HCT116 (cell line): Measurements from ENCODE around the gene SAMD7. TPM values are rescaled to one million over a fixed set of nuclear protein-coding genes. Genes with fewer than 3 reads are reported as not detected.

Experiments used
- ATAC-seq: fragments of 200-7000 bp; cut with Tn5 transposase; 2 replicates; pipeline ENCODE4 v1.9.1; 2020; ENCODE audit warnings: mild to moderate bottlenecking, moderate library complexity
- BruUV-seq: library from RNA; stranded (reverse); fragments of 400-500 nt; replicated peaks from 2 replicates; lab custom pipeline; 2021; lab: Mats Ljungman, UMichigan
- CTCF ChIA-PET: fragments of 300-600 bp; sonication (Branson Sonifier 250); formaldehyde crosslinking; loops from one replicate; lab custom pipeline; 2021; ENCODE audit warnings: antibody characterized with exemption; lab: Charles Lee
- POLR2A ChIA-PET: fragments of 300-600, 350-600 bp; sonication (Branson Sonifier 250); formaldehyde crosslinking; loops from one replicate; lab custom pipeline; 2021; ENCODE audit warnings: antibody characterized with exemption; lab: Charles Lee
- RAD21 ChIA-PET, 2 experiments: fragments of 300-600 bp; sonication (Branson Sonifier 250); formaldehyde crosslinking; loops; one replicate each; lab custom pipeline; 2023; ENCODE audit warnings: low total read pairs in 2 of 2; ENCODE audit not compliant: uncharacterized antibody in 2 of 2, unreplicated experiment in 2 of 2, low non-redundant PET in 1 of 2; lab: Charles Lee
- DNase-seq: peaks from one replicate; pipeline ENCODE4 v3.0.0-alpha.2; 2010; ENCODE audit warnings: low read depth, low spot score
- H2AFZ ChIP-seq: fragments of 200-600 bp; shearing (Covaris generic), sonication (generic); 2 replicates; pipeline ENCODE4 v1.6.1; 2017; ENCODE audit warnings: low read depth, mixed run types, mixed read lengths, antibody characterized with exemption, low read length; ENCODE audit not compliant: poor library complexity, severe bottlenecking
- H3K27ac ChIP-seq: 2 replicates; pipeline ENCODE4 v1.5.1; 2012; ENCODE audit warnings: low read depth, low read length
- H3K27me3 ChIP-seq: fragments of 200-600 bp; sonication (generic); 2 replicates; pipeline ENCODE4 v1.6.1; 2016; ENCODE audit warnings: mixed run types, low read length, mixed read lengths; ENCODE audit not compliant: insufficient read depth
- H3K36me3 ChIP-seq, 2 experiments: fragments of 200-500 bp in 1 of 2; fragments of 200-600 bp in 1 of 2; sonication (Bioruptor generic) in 1 of 2; sonication (generic) in 1 of 2; 2 replicates each; pipeline versions ENCODE4 v1.5.1 to v1.6.1; 2014 to 2016; ENCODE audit warnings: low read length in 2 of 2, inconsistent platforms in 1 of 2, mixed read lengths in 1 of 2, mixed run types in 1 of 2; ENCODE audit not compliant: insufficient read depth in 2 of 2, control insufficient read depth in 1 of 2
- H3K4me1 ChIP-seq, 2 experiments: fragments of 200-600 bp in 1 of 2; sonication (generic) in 1 of 2; 2 replicates each; pipeline versions ENCODE4 v1.5.1 to v1.6.1; 2012 to 2017; ENCODE audit warnings: low read length in 2 of 2, inconsistent platforms in 1 of 2, mild to moderate bottlenecking in 1 of 2, mixed read lengths in 1 of 2, mixed run types in 1 of 2, moderate library complexity in 1 of 2; ENCODE audit not compliant: insufficient read depth in 2 of 2, control insufficient read depth in 1 of 2
- H3K4me2 ChIP-seq: fragments of 200-600 bp; sonication (generic); 2 replicates; pipeline ENCODE4 v1.6.1; 2017; ENCODE audit warnings: mixed run types, low read length, mixed read lengths
- H3K4me3 ChIP-seq, 2 experiments: fragments of 200-600 bp in 1 of 2; sonication (generic) in 1 of 2; replicated peaks in 1 of 2; 2 replicates each; pipeline ENCODE4 v1.5.1; 2011 to 2016; ENCODE audit warnings: low read length in 2 of 2, control low read depth in 1 of 2, low read depth in 1 of 2, mild to moderate bottlenecking in 1 of 2, mixed read lengths in 1 of 2, mixed run types in 1 of 2
- H3K79me2 ChIP-seq: fragments of 200-600 bp; sonication (generic); 2 replicates; pipeline ENCODE4 v1.6.1; 2017; ENCODE audit warnings: mild to moderate bottlenecking, mixed run types, low read length, moderate library complexity, mixed read lengths; ENCODE audit not compliant: insufficient read depth
- H3K9ac ChIP-seq: fragments of 200-600 bp; sonication (generic); 2 replicates; pipeline ENCODE4 v1.6.1; 2016; ENCODE audit warnings: low read length, mixed read lengths
- H3K9me2 ChIP-seq: fragments of 200-600 bp; sonication (generic), shearing (Covaris generic); 2 replicates; pipeline ENCODE4 v1.6.1; 2017; ENCODE audit warnings: mixed run types, mild to moderate bottlenecking, moderate library complexity; ENCODE audit not compliant: insufficient read depth
- H3K9me3 ChIP-seq, 2 experiments: fragments of 200-500 bp in 1 of 2; fragments of 200-600 bp in 1 of 2; sonication (Bioruptor generic) in 1 of 2; sonication (generic) in 1 of 2; 2 replicates each; pipeline ENCODE4 v1.6.1; 2014 to 2017; ENCODE audit warnings: low read length in 2 of 2, mixed read lengths in 2 of 2, inconsistent platforms in 1 of 2, low read depth in 1 of 2, mild to moderate bottlenecking in 1 of 2, mixed run types in 1 of 2, moderate library complexity in 1 of 2; ENCODE audit not compliant: control insufficient read depth in 1 of 2, insufficient read depth in 1 of 2
- H4K20me1 ChIP-seq: fragments of 200-600 bp; sonication (generic), shearing (Covaris generic); 2 replicates; pipeline ENCODE4 v1.6.1; 2017; ENCODE audit warnings: mixed run types, mild to moderate bottlenecking, moderate library complexity; ENCODE audit not compliant: insufficient read depth
- EZH2 ChIP-seq: fragments of 200-600 bp; sonication (generic); IDR thresholded peaks from 2 replicates; pipeline ENCODE4 v1.6.1; 2017; ENCODE audit warnings: antibody characterized with exemption, mixed run types
- POLR2A ChIP-seq: IDR thresholded peaks from 2 replicates; pipeline ENCODE4 v1.7.0; 2011; ENCODE audit warnings: borderline replicate concordance; ENCODE audit not compliant: insufficient read depth, insufficient read length; ENCODE audit errors: extremely low read depth
- SRF ChIP-seq: IDR thresholded peaks from 2 replicates; pipeline ENCODE4 v1.6.1; 2012; ENCODE audit warnings: low read depth
- TCF7L2 ChIP-seq: IDR thresholded peaks from 2 replicates; pipeline ENCODE4 v1.7.0; 2011; ENCODE audit warnings: borderline replicate concordance, inconsistent platforms; ENCODE audit not compliant: insufficient read depth, insufficient read length; ENCODE audit errors: extremely low read depth
- intact Hi-C: fragments of 100-400 bp; cut with micrococcal nuclease; formaldehyde crosslinking; loops from 2 replicates; pipeline ENCODE4 v1.10.0; 2022
- total RNA-seq: library from RNA; stranded (reverse); gene quantifications from one replicate; pipeline ENCODE4 v1.2.1, GENCODE V29; 2021; ENCODE audit not compliant: unreplicated experiment
- TF ChIP-seq, protein P1 (sequence below), 3 experiments: fragments of 200-600 bp in 1 of 3; sonication (generic) in 1 of 3; IDR thresholded peaks in 2 of 3; conservative IDR thresholded peaks in 1 of 3; 2 replicates each; pipeline ENCODE4 v1.5.1; 2012 to 2017; ENCODE audit warnings: low read depth in 2 of 3, low read length in 2 of 3, antibody characterized with exemption in 1 of 3, borderline replicate concordance in 1 of 3, control low read depth in 1 of 3, mild to moderate bottlenecking in 1 of 3, mixed read lengths in 1 of 3, mixed run types in 1 of 3, moderate library complexity in 1 of 3; ENCODE audit not compliant: insufficient read depth in 1 of 3
- TF ChIP-seq, protein P2 (sequence below): IDR thresholded peaks from 2 replicates; pipeline ENCODE4 v1.6.1; 2012
- TF ChIP-seq, protein P3 (sequence below): IDR thresholded peaks from 2 replicates; pipeline ENCODE4 v1.6.1; 2012

SAMD7 gene
- total RNA-seq, 1 experiment from 2014 or later = not detected

DNA sequence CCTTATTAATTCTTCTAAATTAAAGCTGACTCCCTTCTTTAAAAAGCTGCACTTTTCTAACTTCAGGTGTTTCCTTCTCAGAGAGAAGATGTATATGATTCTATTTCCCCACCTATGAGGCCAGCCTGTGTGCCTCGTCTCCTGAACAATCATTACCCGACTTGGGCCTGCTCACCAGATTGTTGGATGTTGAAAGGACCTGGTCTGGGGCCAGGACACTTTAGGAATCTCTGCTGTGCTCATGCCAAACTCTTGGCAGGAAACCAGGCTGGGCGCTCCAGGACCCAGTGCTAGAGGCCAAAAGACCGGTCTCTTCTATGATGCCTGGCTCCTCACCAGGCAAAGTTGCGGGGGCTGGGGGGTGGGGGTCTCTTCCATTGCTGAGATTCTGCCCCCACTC, 24.7 kb upstream of the SAMD7 start:
- CTCF ChIA-PET = no interaction called here
- no TSS peak for BruUV-seq

DNA sequence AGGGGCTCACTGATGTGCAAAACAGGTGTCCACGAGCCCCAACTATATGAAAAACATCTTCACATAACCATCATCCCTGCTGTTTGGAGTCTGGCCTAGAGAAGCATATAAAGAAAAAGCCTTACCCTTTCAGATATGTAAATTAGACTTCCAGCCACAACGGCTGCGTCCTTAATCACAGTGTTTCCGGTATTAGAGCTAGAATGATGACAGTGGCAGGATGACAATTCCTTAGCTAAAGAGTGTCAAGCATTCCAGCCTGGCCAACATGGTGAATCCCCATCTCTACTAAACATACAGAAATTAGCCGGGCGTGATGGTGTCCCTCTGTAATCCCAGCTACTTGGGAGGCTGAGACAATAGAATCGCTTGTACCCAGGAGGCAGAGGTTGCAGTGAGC, 19.5 kb upstream of the SAMD7 start:
- Histone ChIP-seq H3K79me2 (no peaks in the 10 kb centered on the region), H3K4me3 (no peak overlapping the region), H3K27me3 (no peaks in the 10 kb centered on the region), H2AFZ (no peak overlapping the region), H3K4me2 (no peak overlapping the region), H3K4me1 (no peaks in the 10 kb centered on the region), H3K27ac (no peak overlapping the region), H4K20me1 (no peaks in the 10 kb centered on the region), H3K36me3 (no peaks in the 10 kb centered on the region), H3K9me2 (no peaks in the 10 kb centered on the region), H3K9me3 (no peaks in the 10 kb centered on the region), H3K9ac (no peak overlapping the region)
- DNase-seq = no peak
- ChIA-PET RAD21 (no interaction called here), POLR2A (no interaction called here), CTCF (no interaction called here)
- intact Hi-C loops = no loop called here
- ATAC-seq = no peak
- BruUV-seq = no TSS peak
- no peak for TF ChIP-seq POLR2A
- no peak for TF ChIP-seq TCF7L2
- TF ChIP-seq, protein P1, sequence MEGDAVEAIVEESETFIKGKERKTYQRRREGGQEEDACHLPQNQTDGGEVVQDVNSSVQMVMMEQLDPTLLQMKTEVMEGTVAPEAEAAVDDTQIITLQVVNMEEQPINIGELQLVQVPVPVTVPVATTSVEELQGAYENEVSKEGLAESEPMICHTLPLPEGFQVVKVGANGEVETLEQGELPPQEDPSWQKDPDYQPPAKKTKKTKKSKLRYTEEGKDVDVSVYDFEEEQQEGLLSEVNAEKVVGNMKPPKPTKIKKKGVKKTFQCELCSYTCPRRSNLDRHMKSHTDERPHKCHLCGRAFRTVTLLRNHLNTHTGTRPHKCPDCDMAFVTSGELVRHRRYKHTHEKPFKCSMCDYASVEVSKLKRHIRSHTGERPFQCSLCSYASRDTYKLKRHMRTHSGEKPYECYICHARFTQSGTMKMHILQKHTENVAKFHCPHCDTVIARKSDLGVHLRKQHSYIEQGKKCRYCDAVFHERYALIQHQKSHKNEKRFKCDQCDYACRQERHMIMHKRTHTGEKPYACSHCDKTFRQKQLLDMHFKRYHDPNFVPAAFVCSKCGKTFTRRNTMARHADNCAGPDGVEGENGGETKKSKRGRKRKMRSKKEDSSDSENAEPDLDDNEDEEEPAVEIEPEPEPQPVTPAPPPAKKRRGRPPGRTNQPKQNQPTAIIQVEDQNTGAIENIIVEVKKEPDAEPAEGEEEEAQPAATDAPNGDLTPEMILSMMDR (IDR thresholded peaks at IDR 0.05 in 2 of 3, conservative IDR thresholded peaks at IDR 0.05 in 1 of 3; ENCODE audit: borderline replicate concordance in 1 of 3, insufficient read depth in 1 of 3, low read depth in 2 of 3, low read length in 2 of 3) = no peak
- TF ChIP-seq, protein P2, sequence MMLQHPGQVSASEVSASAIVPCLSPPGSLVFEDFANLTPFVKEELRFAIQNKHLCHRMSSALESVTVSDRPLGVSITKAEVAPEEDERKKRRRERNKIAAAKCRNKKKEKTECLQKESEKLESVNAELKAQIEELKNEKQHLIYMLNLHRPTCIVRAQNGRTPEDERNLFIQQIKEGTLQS = no peak

More for the DNA sequence above, 24.7 kb upstream of the SAMD7 start:
- Histone ChIP-seq H3K36me3 (no peaks in the 10 kb centered on the region), H2AFZ (no peak overlapping the region), H3K4me2 (no peak overlapping the region), H3K9ac (no peak overlapping the region), H3K79me2 (no peaks in the 10 kb centered on the region), H3K27ac (no peak overlapping the region), H3K9me3 (no peaks in the 10 kb centered on the region), H4K20me1 (no peaks in the 10 kb centered on the region), H3K27me3 (no peaks in the 10 kb centered on the region), H3K4me3 (no peak overlapping the region), H3K9me2 (no peaks in the 10 kb centered on the region), H3K4me1 (no peaks in the 10 kb centered on the region)
- TF ChIP-seq TCF7L2 (no peak), EZH2 (no peak), SRF (no peak)
- TF ChIP-seq, protein P3, sequence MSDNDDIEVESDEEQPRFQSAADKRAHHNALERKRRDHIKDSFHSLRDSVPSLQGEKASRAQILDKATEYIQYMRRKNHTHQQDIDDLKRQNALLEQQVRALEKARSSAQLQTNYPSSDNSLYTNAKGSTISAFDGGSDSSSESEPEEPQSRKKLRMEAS = no peak
- ChIA-PET POLR2A (no interaction called here), RAD21 (no interaction called here)
- DNase-seq = no peak
- ATAC-seq = no peak
- intact Hi-C loops = no loop called here
